ENCODE results near the gene CDC42BPG.

DNA sequence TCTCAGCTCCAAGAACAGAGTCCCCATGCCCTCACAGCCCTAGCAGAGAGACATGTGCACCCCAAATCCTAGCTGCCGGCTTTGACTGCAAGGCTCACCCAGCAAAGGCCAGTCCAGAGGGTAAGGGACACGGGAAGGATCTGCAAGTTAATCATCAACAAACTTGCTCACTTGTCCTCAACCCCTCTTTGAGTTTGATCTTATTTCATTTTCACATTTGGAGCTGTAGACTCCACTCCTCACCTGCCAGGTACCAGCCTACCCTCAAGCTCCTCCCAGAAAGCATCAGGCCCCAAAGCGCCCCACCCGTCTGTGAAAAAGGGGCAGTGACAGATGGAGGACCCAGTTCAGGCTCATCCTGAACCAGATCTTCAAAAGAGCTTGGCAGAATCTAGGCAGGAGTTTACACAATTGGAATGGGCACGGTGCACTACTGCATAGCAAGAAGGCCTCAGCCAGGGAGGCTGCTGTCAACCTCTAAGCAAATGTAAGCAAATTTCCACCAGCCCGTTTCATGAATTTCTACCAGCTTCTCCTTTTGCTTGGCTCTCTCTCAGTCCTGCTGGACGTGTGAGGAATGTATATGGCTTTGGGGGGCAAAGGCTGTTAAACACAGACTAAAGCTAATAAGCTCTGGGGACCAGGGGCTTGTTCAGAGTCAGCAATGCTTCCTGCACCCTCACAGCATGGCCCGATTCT lies 28.5 kb upstream of the CDC42BPG start:
- TF ChIP-seq POLR2A (IDR thresholded peaks at IDR 0.05) (no peak), EP300 (IDR thresholded peaks at IDR 0.05) (no peak)
- TF ChIP-seq, protein P1, sequence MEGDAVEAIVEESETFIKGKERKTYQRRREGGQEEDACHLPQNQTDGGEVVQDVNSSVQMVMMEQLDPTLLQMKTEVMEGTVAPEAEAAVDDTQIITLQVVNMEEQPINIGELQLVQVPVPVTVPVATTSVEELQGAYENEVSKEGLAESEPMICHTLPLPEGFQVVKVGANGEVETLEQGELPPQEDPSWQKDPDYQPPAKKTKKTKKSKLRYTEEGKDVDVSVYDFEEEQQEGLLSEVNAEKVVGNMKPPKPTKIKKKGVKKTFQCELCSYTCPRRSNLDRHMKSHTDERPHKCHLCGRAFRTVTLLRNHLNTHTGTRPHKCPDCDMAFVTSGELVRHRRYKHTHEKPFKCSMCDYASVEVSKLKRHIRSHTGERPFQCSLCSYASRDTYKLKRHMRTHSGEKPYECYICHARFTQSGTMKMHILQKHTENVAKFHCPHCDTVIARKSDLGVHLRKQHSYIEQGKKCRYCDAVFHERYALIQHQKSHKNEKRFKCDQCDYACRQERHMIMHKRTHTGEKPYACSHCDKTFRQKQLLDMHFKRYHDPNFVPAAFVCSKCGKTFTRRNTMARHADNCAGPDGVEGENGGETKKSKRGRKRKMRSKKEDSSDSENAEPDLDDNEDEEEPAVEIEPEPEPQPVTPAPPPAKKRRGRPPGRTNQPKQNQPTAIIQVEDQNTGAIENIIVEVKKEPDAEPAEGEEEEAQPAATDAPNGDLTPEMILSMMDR (IDR thresholded peaks at IDR 0.05) = no peak
